ENCODE measurements around the gene ARHGAP22. TPM values are rescaled to one million over a fixed set of nuclear protein-coding genes. Genes with fewer than 3 reads are reported as not detected.

Gene ARHGAP22
- total RNA-seq, 4 donors from 2014 or later, result 2.2 to 9.1 (median 4.8) TPM

DNA sequence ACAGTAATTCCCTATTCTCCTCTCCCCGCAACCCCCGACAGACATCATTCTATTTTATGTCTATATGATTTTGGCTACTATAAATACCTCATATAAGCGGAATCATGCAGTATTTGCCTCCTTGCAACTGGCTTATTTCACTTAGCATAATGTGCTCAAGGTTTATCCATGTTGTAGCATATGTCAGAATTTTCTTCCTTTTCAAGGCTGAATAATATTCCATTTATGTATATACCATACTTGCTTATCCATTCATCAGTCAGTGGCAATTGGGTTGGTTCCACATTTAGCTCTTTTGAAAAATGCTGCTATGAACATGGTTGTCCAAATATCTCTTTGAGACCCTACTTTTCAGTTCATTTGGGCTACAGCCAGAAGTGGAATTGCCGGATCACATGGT, 191.9 kb downstream of the ARHGAP22 start:
- no peak overlapping the region for H3K4me3 ChIP-seq
- peaks cover 0 to 19% (median 14%) of the 10 kb centered on the region in 4 donors for H3K9me3 ChIP-seq
- DNase-seq (ENCODE audit: extremely low spot score), result no peak
- intact Hi-C loops (cut with DNase I), result no loop called here
- TF ChIP-seq, protein P1, sequence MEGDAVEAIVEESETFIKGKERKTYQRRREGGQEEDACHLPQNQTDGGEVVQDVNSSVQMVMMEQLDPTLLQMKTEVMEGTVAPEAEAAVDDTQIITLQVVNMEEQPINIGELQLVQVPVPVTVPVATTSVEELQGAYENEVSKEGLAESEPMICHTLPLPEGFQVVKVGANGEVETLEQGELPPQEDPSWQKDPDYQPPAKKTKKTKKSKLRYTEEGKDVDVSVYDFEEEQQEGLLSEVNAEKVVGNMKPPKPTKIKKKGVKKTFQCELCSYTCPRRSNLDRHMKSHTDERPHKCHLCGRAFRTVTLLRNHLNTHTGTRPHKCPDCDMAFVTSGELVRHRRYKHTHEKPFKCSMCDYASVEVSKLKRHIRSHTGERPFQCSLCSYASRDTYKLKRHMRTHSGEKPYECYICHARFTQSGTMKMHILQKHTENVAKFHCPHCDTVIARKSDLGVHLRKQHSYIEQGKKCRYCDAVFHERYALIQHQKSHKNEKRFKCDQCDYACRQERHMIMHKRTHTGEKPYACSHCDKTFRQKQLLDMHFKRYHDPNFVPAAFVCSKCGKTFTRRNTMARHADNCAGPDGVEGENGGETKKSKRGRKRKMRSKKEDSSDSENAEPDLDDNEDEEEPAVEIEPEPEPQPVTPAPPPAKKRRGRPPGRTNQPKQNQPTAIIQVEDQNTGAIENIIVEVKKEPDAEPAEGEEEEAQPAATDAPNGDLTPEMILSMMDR (IDR thresholded peaks at IDR 0.05), result no peak
- TF ChIP-seq POLR2A (IDR thresholded peaks at IDR 0.05; ENCODE audit: low read depth) (no peak), POLR2AphosphoS5 (IDR thresholded peaks at IDR 0.05) (no peak), EP300 (IDR thresholded peaks at IDR 0.05) (no peak)
- H3K27me3 ChIP-seq, result no peaks in the 10 kb centered on the region
- peaks cover 0 to 47% (median 25%) of the 10 kb centered on the region in 4 donors for H3K36me3 ChIP-seq
- 98% methylated on average over 4 of the region's 4 CpGs for WGBS
- H3K27ac ChIP-seq (replicated peaks in 1 of 4), result no peak overlapping the region
- H3K4me1 ChIP-seq, result no peaks in the 10 kb centered on the region

DNA sequence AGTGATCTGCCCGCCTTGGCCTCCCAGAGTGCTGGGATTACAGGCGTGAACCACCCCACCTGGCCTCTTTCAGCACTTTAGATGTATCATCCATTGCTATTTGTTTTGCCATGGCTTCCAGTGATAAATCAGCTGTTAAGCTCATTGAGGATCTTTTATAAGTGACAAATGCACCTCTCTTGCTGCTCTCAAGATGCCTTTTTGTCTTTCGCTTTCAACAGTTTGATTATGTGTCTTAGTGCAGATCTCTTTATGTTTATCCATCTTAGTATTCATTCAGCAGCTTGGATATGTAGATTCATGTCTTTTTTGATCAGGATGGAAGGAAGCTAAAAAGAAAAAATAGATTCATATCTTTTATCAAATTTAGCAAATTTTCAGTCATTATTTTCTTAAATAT, 192.8 kb downstream of the ARHGAP22 start:
- TF ChIP-seq, protein P1 (IDR thresholded peaks at IDR 0.05), result no peak
- TF ChIP-seq POLR2AphosphoS5 (IDR thresholded peaks at IDR 0.05) (no peak), POLR2A (IDR thresholded peaks at IDR 0.05; ENCODE audit: low read depth) (no peak), EP300 (IDR thresholded peaks at IDR 0.05) (no peak)
- Histone ChIP-seq H3K4me3 (no peak overlapping the region), H3K36me3 (peaks cover 0 to 47% (median 25%) of the 10 kb centered on the region in 4 donors), H3K27ac (replicated peaks in 1 of 4) (no peak overlapping the region), H3K4me1 (no peaks in the 10 kb centered on the region), H3K27me3 (no peaks in the 10 kb centered on the region), H3K9me3 (peaks cover 0 to 19% (median 14%) of the 10 kb centered on the region in 4 donors)
- no peak for DNase-seq (ENCODE audit: extremely low spot score)
- 97% methylated on average over 3 of the region's 3 CpGs for WGBS
- intact Hi-C loops (cut with DNase I), result no loop called here

DNA sequence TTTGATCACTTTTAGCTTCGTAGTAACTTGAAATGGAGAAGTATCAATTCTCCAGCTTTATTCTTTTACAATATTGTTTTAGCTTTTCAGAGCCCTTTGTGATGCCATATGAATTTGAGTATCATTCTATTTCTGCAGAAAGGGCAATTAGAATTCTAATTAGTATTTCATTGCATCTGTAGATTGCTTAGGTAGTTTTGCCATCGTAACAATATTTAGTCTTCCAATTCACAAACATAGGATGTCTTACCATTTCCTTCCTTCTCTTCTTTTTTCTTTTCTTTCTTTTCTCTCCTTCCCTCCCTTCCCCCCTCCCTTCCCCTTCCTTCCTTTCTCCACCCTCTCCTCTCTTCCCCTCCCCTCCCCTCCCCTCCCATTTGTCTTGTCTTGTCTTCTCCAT, 193.4 kb downstream of the ARHGAP22 start:
- WGBS, result 100% methylated on average over 2 of the region's 2 CpGs
- H3K4me3 ChIP-seq, result no peak overlapping the region
- TF ChIP-seq EP300 (IDR thresholded peaks at IDR 0.05) (no peak), POLR2A (IDR thresholded peaks at IDR 0.05; ENCODE audit: low read depth) (no peak)
- intact Hi-C loops (cut with DNase I), result no loop called here
- no peak overlapping the region for H3K27ac ChIP-seq (replicated peaks in 1 of 4)
- H3K27me3 ChIP-seq, result no peaks in the 10 kb centered on the region
- peaks cover 0 to 19% (median 14%) of the 10 kb centered on the region in 4 donors for H3K9me3 ChIP-seq
- DNase-seq (ENCODE audit: extremely low spot score), result no peak
- no peaks in the 10 kb centered on the region for H3K4me1 ChIP-seq
- peaks cover 0 to 47% (median 25%) of the 10 kb centered on the region in 4 donors for H3K36me3 ChIP-seq

DNA sequence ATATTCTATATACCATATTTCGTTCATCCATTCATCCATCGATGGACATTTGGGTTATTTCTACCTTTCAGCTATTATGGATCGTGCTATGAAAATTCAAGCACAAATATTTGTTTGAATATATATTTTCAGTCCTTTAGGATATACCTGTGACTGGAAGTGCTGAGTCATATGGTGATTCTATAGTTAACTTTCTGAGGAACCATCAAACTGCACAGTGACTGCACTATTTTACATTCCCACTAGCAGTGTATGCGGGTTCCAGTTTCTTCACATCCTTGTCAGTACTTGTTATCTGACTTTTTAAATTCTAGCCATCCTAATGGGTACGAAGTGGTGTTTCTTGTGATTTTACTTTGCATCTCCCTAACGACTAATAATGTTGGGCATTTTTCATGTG, 194.4 kb downstream of the ARHGAP22 start:
- Histone ChIP-seq H3K27me3 (no peaks in the 10 kb centered on the region), H3K36me3 (peaks cover 0 to 51% (median 25%) of the 10 kb centered on the region in 4 donors), H3K9me3 (peaks cover 0 to 19% (median 14%) of the 10 kb centered on the region in 4 donors), H3K4me1 (no peaks in the 10 kb centered on the region), H3K27ac (replicated peaks in 1 of 4) (no peak overlapping the region), H3K4me3 (no peak overlapping the region)
- intact Hi-C loops (cut with DNase I), result no loop called here
- no peak for TF ChIP-seq POLR2A (IDR thresholded peaks at IDR 0.05; ENCODE audit: low read depth)
- TF ChIP-seq, protein P1 (IDR thresholded peaks at IDR 0.05), result no peak
- TF ChIP-seq POLR2AphosphoS5 (IDR thresholded peaks at IDR 0.05), result no peak
- TF ChIP-seq EP300 (IDR thresholded peaks at IDR 0.05), result no peak
- DNase-seq (ENCODE audit: extremely low spot score), result no peak
- WGBS, result 98% methylated on average over 6 of the region's 6 CpGs

DNA sequence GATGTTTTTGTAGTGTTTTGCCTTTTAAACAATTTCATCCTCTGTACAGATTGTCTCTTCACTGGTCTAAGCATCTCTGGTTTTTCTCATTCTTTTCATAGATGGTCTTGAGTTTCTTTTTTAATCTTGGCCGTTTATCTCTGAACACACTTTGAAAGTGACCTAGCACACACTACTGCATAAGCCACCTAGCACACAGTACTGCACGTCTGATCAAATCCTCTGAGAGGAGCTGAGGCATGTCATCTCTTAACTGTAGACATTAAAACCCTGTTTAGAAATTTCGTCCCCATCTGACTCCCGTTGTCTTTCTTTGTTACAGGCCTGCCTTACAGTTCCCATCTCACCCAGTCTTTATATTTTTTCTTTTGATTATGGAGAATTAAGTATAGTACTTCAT, 198.2 kb downstream of the ARHGAP22 start:
- no peak for DNase-seq (ENCODE audit: extremely low spot score)
- WGBS, result 84% methylated on average over 4 of the region's 4 CpGs
- TF ChIP-seq POLR2A (IDR thresholded peaks at IDR 0.05; ENCODE audit: low read depth) (no peak), POLR2AphosphoS5 (IDR thresholded peaks at IDR 0.05) (no peak), EP300 (IDR thresholded peaks at IDR 0.05) (no peak)
- TF ChIP-seq, protein P1 (IDR thresholded peaks at IDR 0.05), result no peak
- H3K36me3 ChIP-seq, result peaks cover 0 to 36% (median 11%) of the 10 kb centered on the region in 4 donors
- H3K4me1 ChIP-seq, result no peaks in the 10 kb centered on the region
- intact Hi-C loops (cut with DNase I), result no loop called here
- peaks cover 0 to 5% (median 2%) of the 10 kb centered on the region in 4 donors for H3K9me3 ChIP-seq
- no peaks in the 10 kb centered on the region for H3K27me3 ChIP-seq
- H3K4me3 ChIP-seq, result no peak overlapping the region
- no peak overlapping the region for H3K27ac ChIP-seq (replicated peaks in 1 of 4)
